IMR-90 (cell line): ENCODE data around the gene FYCO1. TPM values are rescaled to one million over a fixed set of nuclear protein-coding genes. Genes with fewer than 3 reads are reported as not detected.

ENCODE experiments used
- ATAC-seq: fragments of 200-7000 bp; cut with Tn5 transposase; 2 replicates; pipeline ENCODE4 v1.9.1; 2020; ENCODE audit warnings: low read depth, mild to moderate bottlenecking, moderate library complexity
- BruUV-seq: library from RNA; stranded (reverse); fragments of 400-500 nt; replicated peaks from 2 replicates; lab custom pipeline; 2021; lab: Mats Ljungman, UMichigan
- CTCF ChIA-PET: fragments of 300-600 bp; formaldehyde crosslinking; extraction: SDS; loops from one replicate; lab custom pipeline; 2021; ENCODE audit warnings: antibody characterized with exemption; lab: Yijun Ruan, JAX
- POLR2A ChIA-PET: fragments of 300-600 bp; sonication (Branson Sonifier 250); formaldehyde crosslinking; loops from one replicate; lab custom pipeline; 2022; ENCODE audit warnings: antibody characterized with exemption; ENCODE audit not compliant: unreplicated experiment; lab: Charles Lee
- DNase-seq: peaks from one replicate; pipeline ENCODE4 v3.0.0; 2013
- H2AFZ ChIP-seq: replicated peaks from 2 replicates; pipeline ENCODE3; 2013; ENCODE audit warnings: low read length, mild to moderate bottlenecking; ENCODE audit not compliant: poor library complexity
- H2AK5ac ChIP-seq: 2 replicates; pipeline ENCODE4 v1.6.1; 2013; ENCODE audit warnings: low read depth, low read length, inconsistent platforms
- H2AK9ac ChIP-seq: replicated peaks from 2 replicates; pipeline ENCODE3; 2013; ENCODE audit warnings: mild to moderate bottlenecking, low read depth, low read length, moderate library complexity; ENCODE audit not compliant: poor library complexity
- H2BK120ac ChIP-seq: 2 replicates; pipeline ENCODE4 v1.6.1; 2013; ENCODE audit warnings: low read depth, low read length, inconsistent platforms
- H2BK15ac ChIP-seq: 3 replicates; pipeline ENCODE4 v1.6.1; 2013; ENCODE audit warnings: low read depth, low read length, inconsistent platforms
- H2BK20ac ChIP-seq: 2 replicates; pipeline ENCODE4 v1.6.1; 2013; ENCODE audit warnings: low read depth, mild to moderate bottlenecking, inconsistent platforms, low read length, moderate library complexity
- H2BK5ac ChIP-seq: 2 replicates; pipeline ENCODE4 v1.6.1; 2013; ENCODE audit warnings: mild to moderate bottlenecking, low read depth, low read length, inconsistent platforms; ENCODE audit not compliant: poor library complexity, severe bottlenecking
- H3K14ac ChIP-seq: replicated peaks from 2 replicates; pipeline ENCODE4 v1.6.1; 2013; ENCODE audit warnings: low read depth, low read length, inconsistent platforms
- H3K18ac ChIP-seq: 2 replicates; pipeline ENCODE4 v1.6.1; 2013; ENCODE audit warnings: low read depth, low read length, control low read depth
- H3K23ac ChIP-seq: 2 replicates; pipeline ENCODE4 v1.6.1; 2013; ENCODE audit warnings: low read depth, low read length, inconsistent platforms
- H3K27ac ChIP-seq: 2 replicates; pipeline ENCODE4 v1.5.1; 2013; ENCODE audit warnings: mild to moderate bottlenecking, control low read depth, low read length; ENCODE audit not compliant: insufficient read depth
- H3K27me3 ChIP-seq: 2 replicates; pipeline ENCODE4 v1.6.1; 2013; ENCODE audit warnings: low read length; ENCODE audit not compliant: control insufficient read depth, insufficient read depth
- H3K36me3 ChIP-seq: 2 replicates; pipeline ENCODE4 v1.6.1; 2013; ENCODE audit warnings: low read length, mixed read lengths; ENCODE audit not compliant: control insufficient read depth, insufficient read depth
- H3K4ac ChIP-seq: 2 replicates; pipeline ENCODE4 v1.6.1; 2013; ENCODE audit warnings: low read depth, low read length, inconsistent platforms
- H3K4me1 ChIP-seq: 2 replicates; pipeline ENCODE4 v1.6.1; 2013; ENCODE audit warnings: low read length, mixed read lengths; ENCODE audit not compliant: control insufficient read depth, insufficient read depth
- H3K4me2 ChIP-seq: 2 replicates; pipeline ENCODE4 v1.6.1; 2013; ENCODE audit warnings: low read depth, mild to moderate bottlenecking, control low read depth, low read length, moderate library complexity
- H3K4me3 ChIP-seq: 2 replicates; pipeline ENCODE4 v1.5.1; 2013; ENCODE audit warnings: low read depth, mild to moderate bottlenecking, control low read depth, low read length, moderate library complexity; ENCODE audit not compliant: insufficient read depth
- H3K56ac ChIP-seq: 2 replicates; pipeline ENCODE4 v1.6.1; 2013; ENCODE audit warnings: low read length, inconsistent platforms; ENCODE audit not compliant: insufficient read depth; ENCODE audit errors: extremely low read depth
- H3K79me1 ChIP-seq, 2 experiments: 2 replicates each; pipeline ENCODE4 v1.6.1; 2013; ENCODE audit warnings: low read length in 2 of 2, inconsistent platforms in 1 of 2, low read depth in 1 of 2
- H3K9ac ChIP-seq: 2 replicates; pipeline ENCODE4 v1.6.1; 2013; ENCODE audit warnings: low read depth, low read length, control low read depth
- H3K9me1 ChIP-seq: 2 replicates; pipeline ENCODE4 v1.6.1; 2013; ENCODE audit warnings: low read length, inconsistent platforms; ENCODE audit not compliant: insufficient read depth
- H3K9me3 ChIP-seq: 2 replicates; pipeline ENCODE4 v1.6.1; 2013; ENCODE audit warnings: low read length; ENCODE audit not compliant: control insufficient read depth, insufficient read depth
- H4K20me1 ChIP-seq: 2 replicates; pipeline ENCODE4 v1.6.1; 2013; ENCODE audit warnings: low read length, inconsistent platforms; ENCODE audit not compliant: insufficient read depth
- H4K5ac ChIP-seq: 2 replicates; pipeline ENCODE4 v1.6.1; 2013; ENCODE audit warnings: mild to moderate bottlenecking, low read depth, low read length, control low read depth
- H4K8ac ChIP-seq, 2 experiments: 2 replicates each; pipeline ENCODE4 v1.6.1; 2013; ENCODE audit warnings: low read depth in 2 of 2, low read length in 2 of 2, control low read depth in 1 of 2, inconsistent platforms in 1 of 2
- H4K91ac ChIP-seq: 2 replicates; pipeline ENCODE4 v1.6.1; 2013; ENCODE audit warnings: low read depth, low read length, inconsistent platforms; ENCODE audit not compliant: insufficient read depth
- BHLHE40 ChIP-seq: fragments of 150-350 bp; IDR thresholded peaks from 2 replicates; pipeline ENCODE4 v1.6.1; 2016; ENCODE audit warnings: mild to moderate bottlenecking, low read depth, low read length
- CEBPB ChIP-seq: IDR thresholded peaks from 2 replicates; pipeline ENCODE4 v1.6.1; 2012; ENCODE audit warnings: low read depth, low read length, improper control_type of control experiment
- CHD1 ChIP-seq: IDR thresholded peaks from 2 replicates; pipeline ENCODE4 v1.6.1; 2012; ENCODE audit warnings: low read depth, low read length, improper control_type of control experiment
- CTCF ChIP-seq: conservative IDR thresholded peaks from 2 replicates; pipeline ENCODE4 v1.5.1; 2012; ENCODE audit warnings: mild to moderate bottlenecking, low read depth, low read length, improper control_type of control experiment
- FOS ChIP-seq: fragments of 150-350 bp; IDR thresholded peaks from 2 replicates; pipeline ENCODE4 v1.6.1; 2016; ENCODE audit warnings: low read depth, low read length
- MAFK ChIP-seq: IDR thresholded peaks from 2 replicates; pipeline ENCODE4 v1.6.1; 2012; ENCODE audit warnings: low read depth, low read length, improper control_type of control experiment
- MAZ ChIP-seq: IDR thresholded peaks from 2 replicates; pipeline ENCODE4 v1.6.1; 2012; ENCODE audit warnings: low read depth, mild to moderate bottlenecking, low read length, improper control_type of control experiment, moderate library complexity, borderline replicate concordance
- MXI1 ChIP-seq: IDR thresholded peaks from 2 replicates; pipeline ENCODE4 v1.6.1; 2012; ENCODE audit warnings: low read depth, mild to moderate bottlenecking, low read length, moderate library complexity, borderline replicate concordance
- NFE2L2 ChIP-seq: fragments of 150-350 bp; IDR thresholded peaks from 2 replicates; pipeline ENCODE4 v1.6.1; 2016; ENCODE audit warnings: low read depth, mild to moderate bottlenecking, low read length
- POLR2A ChIP-seq: IDR thresholded peaks from 2 replicates; pipeline ENCODE4 v1.6.1; 2012; ENCODE audit warnings: mild to moderate bottlenecking, low read depth, low read length
- RAD21 ChIP-seq: IDR thresholded peaks from 2 replicates; pipeline ENCODE4 v1.6.1; 2012; ENCODE audit warnings: low read length, improper control_type of control experiment
- RCOR1 ChIP-seq: IDR thresholded peaks from 2 replicates; pipeline ENCODE4 v1.6.1; 2012; ENCODE audit warnings: mild to moderate bottlenecking, low read length, improper control_type of control experiment; ENCODE audit not compliant: insufficient replicate concordance
- RFX5 ChIP-seq: IDR thresholded peaks from 2 replicates; pipeline ENCODE4 v1.8.0; 2012; ENCODE audit warnings: low read depth, mild to moderate bottlenecking, low read length, moderate library complexity
- SMC3 ChIP-seq: fragments of 150-350 bp; IDR thresholded peaks from 2 replicates; pipeline ENCODE4 v1.6.1; 2016; ENCODE audit warnings: low read depth, mild to moderate bottlenecking, antibody characterized with exemption, low read length, moderate library complexity
- WGBS, 2 experiments: methylation state at CpG; one replicate each; pipeline versions ENCODE4 v1.1.5 to v1.1.7; 2013; ENCODE audit warnings: missing lambda C conversion rate in 2 of 2; ENCODE audit not compliant: insufficient read length in 1 of 2; ENCODE audit errors: extremely low coverage in 2 of 2; 5-methylcytosine and 5-hydroxymethylcytosine counted together
- dilution Hi-C: fragments of 300-500 bp; cut with HindIII; formaldehyde crosslinking; loops from one replicate; pipeline ENCODE4 v1.14.3; 2018; ENCODE audit warnings: low sequenced_read_pairs; ENCODE audit not compliant: unreplicated experiment
- in situ Hi-C: fragments of 300-500 bp; cut with MboI; formaldehyde crosslinking; loops from 3 replicates; pipeline ENCODE4 v1.14.3; 2019; ENCODE audit warnings: low sequenced_read_pairs, inconsistent platforms, mixed read lengths
- intact Hi-C: fragments of 100-400 bp; cut with micrococcal nuclease; formaldehyde crosslinking; loops from 2 replicates; pipeline ENCODE4 v1.10.0; 2022
- polyA plus RNA-seq, 3 experiments: library from polyadenylated mRNA; depleted of rRNA; stranded (reverse); fragments of >200 nt; gene quantifications; 2 replicates each; pipeline ENCODE4 v1.2.3, GENCODE V29; 2012; ENCODE audit warnings: low replicate concordance in 1 of 3
- total RNA-seq: library from RNA; depleted of rRNA; stranded (reverse); fragments of >200 nt; gene quantifications from 2 replicates; pipeline ENCODE4 v1.2.3, GENCODE V29; 2012
- TF ChIP-seq, protein P1 (sequence below): fragments of 150-350 bp; IDR thresholded peaks from 2 replicates; pipeline ENCODE4 v1.6.1; 2016; ENCODE audit warnings: low read depth, mild to moderate bottlenecking, low read length, moderate library complexity, borderline replicate concordance
- TF ChIP-seq, protein P2 (sequence below): fragments of 150-350 bp; IDR thresholded peaks from 2 replicates; pipeline ENCODE4 v1.6.1; 2017; ENCODE audit warnings: mild to moderate bottlenecking, antibody characterized with exemption, low read length, low read depth

The FYCO1 gene
- total and polyA plus RNA-seq, 2 of the 4 experiments (the other 2 are of a cell fraction) = 13.7 to 20.1 TPM

- H2BK20ac ChIP-seq = no peak overlapping the region
- H3K4ac ChIP-seq = no peak overlapping the region
- H3K27me3 ChIP-seq = peaks cover 11% of the 10 kb centered on the region
- H3K56ac ChIP-seq = no peak overlapping the region
- intact Hi-C loops = no loop called here
- no TSS peak for BruUV-seq
- H4K20me1 ChIP-seq = no peaks in the 10 kb centered on the region
- DNase-seq = no peak
- TF ChIP-seq MAFK (no peak), RCOR1 (no peak), FOS (no peak), RFX5 (no peak), SMC3 (no peak), RAD21 (no peak), NFE2L2 (no peak), BHLHE40 (no peak), POLR2A (no peak), MXI1 (no peak), CTCF (no peak), CEBPB (no peak), CHD1 (no peak), MAZ (no peak)
- TF ChIP-seq, protein P1, sequence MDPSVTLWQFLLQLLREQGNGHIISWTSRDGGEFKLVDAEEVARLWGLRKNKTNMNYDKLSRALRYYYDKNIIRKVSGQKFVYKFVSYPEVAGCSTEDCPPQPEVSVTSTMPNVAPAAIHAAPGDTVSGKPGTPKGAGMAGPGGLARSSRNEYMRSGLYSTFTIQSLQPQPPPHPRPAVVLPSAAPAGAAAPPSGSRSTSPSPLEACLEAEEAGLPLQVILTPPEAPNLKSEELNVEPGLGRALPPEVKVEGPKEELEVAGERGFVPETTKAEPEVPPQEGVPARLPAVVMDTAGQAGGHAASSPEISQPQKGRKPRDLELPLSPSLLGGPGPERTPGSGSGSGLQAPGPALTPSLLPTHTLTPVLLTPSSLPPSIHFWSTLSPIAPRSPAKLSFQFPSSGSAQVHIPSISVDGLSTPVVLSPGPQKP = no peak
- TF ChIP-seq, protein P2, sequence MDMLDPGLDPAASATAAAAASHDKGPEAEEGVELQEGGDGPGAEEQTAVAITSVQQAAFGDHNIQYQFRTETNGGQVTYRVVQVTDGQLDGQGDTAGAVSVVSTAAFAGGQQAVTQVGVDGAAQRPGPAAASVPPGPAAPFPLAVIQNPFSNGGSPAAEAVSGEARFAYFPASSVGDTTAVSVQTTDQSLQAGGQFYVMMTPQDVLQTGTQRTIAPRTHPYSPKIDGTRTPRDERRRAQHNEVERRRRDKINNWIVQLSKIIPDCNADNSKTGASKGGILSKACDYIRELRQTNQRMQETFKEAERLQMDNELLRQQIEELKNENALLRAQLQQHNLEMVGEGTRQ = no peak
- H3K27ac ChIP-seq = no peak overlapping the region
- no peak overlapping the region for H2AK9ac ChIP-seq
- POLR2A ChIA-PET = no interaction called here
- in situ Hi-C loops = no loop called here
- 94% methylated on average over 7 of the region's 8 CpGs; no CpG with 5 or more reads in 1 of the 2 experiments for WGBS, 2 experiments
- no peaks in the 10 kb centered on the region for H3K79me1 ChIP-seq
- no peak for ATAC-seq
- dilution Hi-C loops = no loop called here
- H3K4me1 ChIP-seq = no peaks in the 10 kb centered on the region
- no peaks in the 10 kb centered on the region for H3K36me3 ChIP-seq
- no peak overlapping the region for H3K9ac ChIP-seq
- H2BK5ac ChIP-seq = no peak overlapping the region
- H3K4me2 ChIP-seq = no peak overlapping the region
- no peak overlapping the region for H4K91ac ChIP-seq
- H3K18ac ChIP-seq = no peak overlapping the region
- no peak overlapping the region for H2BK120ac ChIP-seq
- no peak overlapping the region for H4K5ac ChIP-seq
- no peaks in the 10 kb centered on the region for H3K9me3 ChIP-seq
- no peak overlapping the region for H4K8ac ChIP-seq
- no peak overlapping the region for H3K23ac ChIP-seq
- no peak overlapping the region for H3K4me3 ChIP-seq
- CTCF ChIA-PET = no interaction called here
- no peaks in the 10 kb centered on the region; the same call in 1 of the 2 replicates for H3K9me1 ChIP-seq
- no peak overlapping the region for H2AK5ac ChIP-seq
- no peak overlapping the region for H3K14ac ChIP-seq
- H2BK15ac ChIP-seq = no peak overlapping the region
- H2AFZ ChIP-seq = no peak overlapping the region
These were observed 25.9 kb upstream of the FYCO1 start for GRCh38 chr3:46021516-46021915.
